ENCODE results near the gene UBR4. TPM values are rescaled to one million over a fixed set of nuclear protein-coding genes. Genes with fewer than 3 reads are reported as not detected.

The UBR4 gene
- total RNA-seq, 2 experiments from 2014 or later: 116 to 125 TPM

GRCh38 chr1:19055001-19055400 lies 155.1 kb downstream of the UBR4 start:
- POLR2A ChIA-PET: no interaction called here
- no peaks in the 10 kb centered on the region for H3K36me3 Mint-ChIP-seq (ENCODE audit: low read depth)
- intact Hi-C loops (cut with DNase I, micrococcal nuclease): no loop called here
- H3K27me3 ChIP-seq (ENCODE audit: control insufficient read depth in 1 of 2, insufficient read depth in 2 of 2, low read length in 2 of 2): peaks cover 21 to 24% of the 10 kb centered on the region in 2 experiments
- ATAC-seq (ENCODE audit: poor library complexity): no peak
- no peak overlapping the region for H3K27ac ChIP-seq (ENCODE audit: low read depth in 1 of 2, low read length in 2 of 2)
- peaks cover 10% of the 10 kb centered on the region for H3K4me1 ChIP-seq (ENCODE audit: insufficient read depth, low read length)
- H3K27ac Mint-ChIP-seq: no peak overlapping the region
- H3K4me3 ChIP-seq (ENCODE audit: low read length): no peak overlapping the region
- H3K36me3 ChIP-seq (ENCODE audit: insufficient read depth, low read length): no peaks in the 10 kb centered on the region
- H3K4me3 Mint-ChIP-seq: no peak overlapping the region
- no peak for TF ChIP-seq CTCF (IDR thresholded peaks at IDR 0.05)
- CTCF ChIA-PET: no interaction called here
- H3K27me3 Mint-ChIP-seq: peaks cover 33% of the 10 kb centered on the region
- H3K9me3 Mint-ChIP-seq: no peaks in the 10 kb centered on the region
- DNase-seq: no peak
- H3K4me1 Mint-ChIP-seq (ENCODE audit: low read depth): peaks cover 16% of the 10 kb centered on the region
- no peaks in the 10 kb centered on the region for H3K9me3 ChIP-seq (ENCODE audit: control insufficient read depth in 1 of 2, insufficient read depth in 1 of 2, low read length in 2 of 2)

- ChIA-PET CTCF (no interaction called here), POLR2A (no interaction called here)
- no peak for DNase-seq
- H3K4me3 ChIP-seq (ENCODE audit: low read length): no peak overlapping the region
- TF ChIP-seq CTCF (IDR thresholded peaks at IDR 0.05): no peak
- peaks cover 10% of the 10 kb centered on the region for H3K4me1 ChIP-seq (ENCODE audit: insufficient read depth, low read length)
- intact Hi-C loops (cut with DNase I, micrococcal nuclease): no loop called here
- Mint-ChIP-seq H3K36me3 (ENCODE audit: low read depth) (no peaks in the 10 kb centered on the region), H3K4me3 (no peak overlapping the region), H3K27ac (no peak overlapping the region), H3K9me3 (no peaks in the 10 kb centered on the region), H3K27me3 (peaks cover 33% of the 10 kb centered on the region), H3K4me1 (ENCODE audit: low read depth) (peaks cover 16% of the 10 kb centered on the region)
- H3K36me3 ChIP-seq (ENCODE audit: insufficient read depth, low read length): no peaks in the 10 kb centered on the region
- no peak overlapping the region for H3K27ac ChIP-seq (ENCODE audit: low read depth in 1 of 2, low read length in 2 of 2)
- no peak for ATAC-seq (ENCODE audit: poor library complexity)
- no peaks in the 10 kb centered on the region for H3K9me3 ChIP-seq (ENCODE audit: control insufficient read depth in 1 of 2, insufficient read depth in 1 of 2, low read length in 2 of 2)
- H3K27me3 ChIP-seq (ENCODE audit: control insufficient read depth in 1 of 2, insufficient read depth in 2 of 2, low read length in 2 of 2): peaks cover 21 to 24% of the 10 kb centered on the region in 2 experiments
These were observed 155.8 kb downstream of the UBR4 start for GRCh38 chr1:19054216-19054615.

DNA sequence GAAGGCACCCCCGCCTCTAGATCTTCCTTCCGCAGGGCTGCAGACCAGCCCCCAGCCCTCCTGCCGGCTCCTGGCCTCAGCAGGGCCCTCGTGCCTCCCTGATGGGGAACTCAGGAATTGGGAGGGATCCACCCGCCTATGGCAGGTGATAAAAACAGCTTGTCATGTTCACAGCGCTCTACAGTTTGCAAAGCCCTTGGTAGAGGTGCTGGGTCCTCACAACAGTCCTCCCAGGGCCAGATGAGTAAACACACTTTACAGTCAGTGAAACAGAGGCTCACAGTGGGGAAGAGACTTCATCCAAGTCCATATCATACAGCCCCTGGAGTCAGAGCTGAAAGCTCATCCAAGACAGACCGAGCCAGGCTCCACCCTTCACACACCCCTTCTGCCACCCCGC lies 156.6 kb downstream of the UBR4 start:
- H3K36me3 Mint-ChIP-seq (ENCODE audit: low read depth): no peaks in the 10 kb centered on the region
- POLR2A ChIA-PET: interaction anchor here (1.2 kb wide), 1 partner anchor 21 kb away, joined by 3 read pairs; no protein-coding TSS in a partner anchor
- H3K27ac Mint-ChIP-seq: no peak overlapping the region

More for the DNA sequence above, 156.6 kb downstream of the UBR4 start:
- H3K4me1 ChIP-seq (ENCODE audit: insufficient read depth, low read length): peaks cover 10% of the 10 kb centered on the region
- H3K9me3 ChIP-seq (ENCODE audit: control insufficient read depth in 1 of 2, insufficient read depth in 1 of 2, low read length in 2 of 2): no peaks in the 10 kb centered on the region
- H3K9me3 Mint-ChIP-seq: no peaks in the 10 kb centered on the region
- H3K4me1 Mint-ChIP-seq (ENCODE audit: low read depth): peaks cover 16% of the 10 kb centered on the region
- ATAC-seq (ENCODE audit: poor library complexity): no peak
- intact Hi-C loops (cut with DNase I, micrococcal nuclease): no loop called here
- H3K27me3 ChIP-seq (ENCODE audit: control insufficient read depth in 1 of 2, insufficient read depth in 2 of 2, low read length in 2 of 2): peaks cover 21 to 22% of the 10 kb centered on the region in 2 experiments
- no peak for TF ChIP-seq CTCF (IDR thresholded peaks at IDR 0.05)
- CTCF ChIA-PET: no interaction called here
- no peaks in the 10 kb centered on the region for H3K36me3 ChIP-seq (ENCODE audit: insufficient read depth, low read length)
- H3K27me3 Mint-ChIP-seq: peaks cover 27% of the 10 kb centered on the region
- H3K4me3 Mint-ChIP-seq: no peak overlapping the region
- H3K27ac ChIP-seq (ENCODE audit: low read depth in 1 of 2, low read length in 2 of 2): no peak overlapping the region
- H3K4me3 ChIP-seq (ENCODE audit: low read length): no peak overlapping the region
- no peak for DNase-seq

All from CD4-positive, alpha-beta T cell (primary cell).